K562 (cell line): ENCODE data around the gene SOCS3. TPM values are rescaled to one million over a fixed set of nuclear protein-coding genes. Genes with fewer than 3 reads are reported as not detected.

Experiments used
- CBFB ChIP-seq: sonication (generic); formaldehyde crosslinking; IDR thresholded peaks from 2 replicates; pipeline ENCODE4 v1.4.0; 2020; ENCODE audit warnings: mild to moderate bottlenecking, missing genetic modification reagents
- EWSR1 ChIP-seq: fragments of 450-650 bp; IDR thresholded peaks from 2 replicates; pipeline ENCODE4 v1.6.1; 2018; ENCODE audit warnings: borderline replicate concordance, mild to moderate bottlenecking, low read depth, moderate library complexity; ENCODE audit not compliant: partially characterized antibody
- FOSL1 ChIP-seq: fragments of 200-800 bp; sonication (Bioruptor generic); conservative IDR thresholded peaks from 2 replicates; pipeline ENCODE4 v1.6.1; 2016; ENCODE audit warnings: missing genetic modification characterization, missing compliant biosample characterization
- ID3 ChIP-seq, 2 experiments: fragments of 250-450 bp in 1 of 2; fragments of 450-650 bp in 1 of 2; sonication (Bioruptor Pico) in 1 of 2; IDR thresholded peaks; 2 replicates each; pipeline versions ENCODE4 v1.6.1 to v1.8.0; 2016 to 2021; ENCODE audit warnings: mild to moderate bottlenecking in 2 of 2, moderate library complexity in 2 of 2, missing compliant biosample characterization in 1 of 2, missing genetic modification characterization in 1 of 2
- ILF3 ChIP-seq: fragments of 450-650 bp; IDR thresholded peaks from 2 replicates; pipeline ENCODE4 v1.6.1; 2018; ENCODE audit warnings: antibody characterized with exemption, mild to moderate bottlenecking, moderate library complexity, borderline replicate concordance
- JUNB ChIP-seq: fragments of 450-650 bp; formaldehyde crosslinking; conservative IDR thresholded peaks from 2 replicates; pipeline ENCODE4 v1.4.0; 2020; ENCODE audit warnings: mild to moderate bottlenecking
- MAFG ChIP-seq: fragments of 450-650 bp; conservative IDR thresholded peaks from 2 replicates; pipeline ENCODE4 v1.6.1; 2016; ENCODE audit warnings: missing genetic modification characterization, missing compliant biosample characterization
- NR2C1 ChIP-seq, 2 experiments: fragments of 450-650 bp; IDR thresholded peaks; 2 replicates each; pipeline ENCODE4 v1.6.1; 2017; ENCODE audit warnings: mild to moderate bottlenecking in 2 of 2, antibody characterized with exemption in 1 of 2, inconsistent platforms in 1 of 2, missing compliant biosample characterization in 1 of 2, missing genetic modification characterization in 1 of 2
- PHTF2 ChIP-seq: fragments of 250-450 bp; sonication (Bioruptor Pico); IDR thresholded peaks from 2 replicates; pipeline ENCODE4 v1.5.0; 2021; ENCODE audit warnings: mild to moderate bottlenecking
- PRPF4 ChIP-seq: fragments of 200-400 bp; formaldehyde crosslinking; IDR thresholded peaks from one replicate; pipeline ENCODE4 v1.6.1; 2017; ENCODE audit warnings: low read length, low read depth, mild to moderate bottlenecking; ENCODE audit not compliant: insufficient read depth, poor library complexity, severe bottlenecking
- RAD51 ChIP-seq: fragments of 450-650 bp; IDR thresholded peaks from 2 replicates; pipeline ENCODE4 v1.7.1; 2016; ENCODE audit warnings: low read depth, mild to moderate bottlenecking, borderline replicate concordance
- RNF2 ChIP-seq: sonication (generic); IDR thresholded peaks from 2 replicates; pipeline ENCODE4 v1.6.1; 2016
- SAFB2 ChIP-seq: fragments of 200-400 bp; formaldehyde crosslinking; IDR thresholded peaks from 2 replicates; pipeline ENCODE4 v1.6.1; 2018; ENCODE audit warnings: borderline replicate concordance, low read length, low read depth, moderate library complexity; ENCODE audit not compliant: severe bottlenecking
- SMAD3 ChIP-seq: fragments of 450-650 bp; formaldehyde crosslinking; conservative IDR thresholded peaks from 2 replicates; pipeline ENCODE4 v1.4.0; 2020; ENCODE audit warnings: mild to moderate bottlenecking
- TAF1 ChIP-seq: IDR thresholded peaks from 2 replicates; pipeline ENCODE4 v1.6.1; 2011; ENCODE audit warnings: mild to moderate bottlenecking, low read length, moderate library complexity; ENCODE audit not compliant: insufficient read depth, control insufficient read depth, severe bottlenecking; ENCODE audit errors: extremely low read depth
- TCFL5 ChIP-seq: fragments of 250-450 bp; sonication (Bioruptor Pico); conservative IDR thresholded peaks from 2 replicates; pipeline ENCODE4 v1.6.1; 2021; ENCODE audit warnings: mild to moderate bottlenecking, moderate library complexity, matching md5 sums
- ZNF699 ChIP-seq: fragments of 250-450 bp; sonication (Bioruptor Pico); IDR thresholded peaks from 2 replicates; pipeline ENCODE4 v1.8.0; 2021; ENCODE audit warnings: mild to moderate bottlenecking, moderate library complexity; ENCODE audit not compliant: insufficient replicate concordance
- polyA plus RNA-seq, 8 experiments: library from polyadenylated mRNA; depleted of rRNA in 4 of 8; stranded (reverse) in 5 of 8; unstranded in 3 of 8; fragments of >200 nt; fragmentation: Nextera tagmentation in 2 of 8; fragmentation: Illumina TruSeq in 1 of 8; extraction: Ambion mirVana in 2 of 8; extraction: Trizol in 1 of 8; gene quantifications; 2 replicates each; pipeline versions ENCODE4 v1.2.1 to v1.2.3, GENCODE V29; 2011 to 2014; ENCODE audit warnings: inconsistent platforms in 1 of 8, missing spikeins in 1 of 8
- total RNA-seq, 7 experiments: library from RNA; depleted of rRNA in 6 of 7; stranded (reverse); fragments of >200 nt in 6 of 7; fragmentation: Illumina TruSeq in 2 of 7; extraction: Trizol in 2 of 7; gene quantifications; 2 replicates each; pipeline versions ENCODE4 v1.2.1 to v1.2.3, GENCODE V29; 2011 to 2021; ENCODE audit warnings: low replicate concordance in 1 of 7
- TF ChIP-seq, protein P1 (sequence below), 3 experiments: fragments of 200-800 bp in 1 of 3; sonication (Bioruptor generic) in 1 of 3; sonication (generic) in 1 of 3; formaldehyde crosslinking in 1 of 3; IDR thresholded peaks; 2 replicates each; pipeline versions ENCODE4 v1.6.1 to v1.8.0; 2016 to 2022; ENCODE audit warnings: mild to moderate bottlenecking in 2 of 3, missing compliant biosample characterization in 2 of 3, missing genetic modification characterization in 2 of 3, missing genetic modification reagents in 1 of 3
- TF ChIP-seq, protein P2 (sequence below), 2 experiments: fragments of 200-800 bp in 1 of 2; sonication (Bioruptor generic) in 1 of 2; sonication (generic) in 1 of 2; formaldehyde crosslinking in 1 of 2; IDR thresholded peaks in 1 of 2; conservative IDR thresholded peaks in 1 of 2; 2 replicates each; pipeline versions ENCODE4 v1.5.0 to v1.6.1; 2016 to 2020; ENCODE audit warnings: missing compliant biosample characterization in 1 of 2, missing genetic modification characterization in 1 of 2, missing genetic modification reagents in 1 of 2
- TF ChIP-seq, protein P3 (sequence below): sonication (generic); formaldehyde crosslinking; IDR thresholded peaks from 2 replicates; pipeline ENCODE4 v1.8.1; 2023; ENCODE audit warnings: mild to moderate bottlenecking, missing genetic modification reagents

The SOCS3 gene
- total and polyA plus RNA-seq, 9 of the 15 experiments (the other 6 are each of a cell fraction or from before 2014, with no cell fraction given): 0.56 to 38.9 (median 13.7) TPM

DNA sequence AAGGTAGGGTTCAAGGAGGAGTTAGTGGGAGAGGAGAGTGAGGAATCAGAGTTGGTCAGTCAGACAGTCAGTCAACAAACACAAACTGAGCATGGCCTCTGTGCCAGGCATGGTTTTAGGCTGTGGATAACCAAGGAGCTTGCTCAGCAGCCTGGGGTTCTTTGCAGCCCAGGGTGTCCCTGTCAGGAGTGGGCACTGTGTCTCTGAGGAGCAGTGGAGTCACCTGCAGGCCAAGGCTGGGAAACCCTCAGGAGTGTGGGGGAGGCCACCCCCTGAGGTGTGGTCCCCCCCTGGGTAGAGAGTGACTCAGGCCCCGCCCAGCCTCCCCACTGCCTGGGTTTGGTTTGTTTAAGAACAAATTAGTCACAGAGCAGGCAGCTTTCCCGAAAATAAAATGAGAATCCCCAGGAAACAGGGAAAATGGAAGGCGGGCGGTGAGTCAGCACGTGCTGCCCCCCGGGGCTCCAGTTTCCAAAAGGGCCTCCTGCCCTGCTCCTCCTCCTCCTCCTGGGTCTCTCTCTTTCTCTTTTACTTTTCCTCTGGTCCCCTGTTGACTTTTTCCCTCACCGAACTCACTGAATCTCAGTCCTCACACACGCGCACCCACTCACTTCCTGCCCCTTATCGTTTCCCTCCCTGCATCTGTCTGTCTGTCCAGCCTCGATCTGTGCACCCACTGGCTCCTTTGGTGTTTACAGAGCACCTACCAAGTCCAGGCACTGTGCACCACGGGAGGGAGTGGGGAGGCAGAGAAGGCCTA is 44.3 kb downstream of the SOCS3 start (continued):
- TF ChIP-seq, protein P1, sequence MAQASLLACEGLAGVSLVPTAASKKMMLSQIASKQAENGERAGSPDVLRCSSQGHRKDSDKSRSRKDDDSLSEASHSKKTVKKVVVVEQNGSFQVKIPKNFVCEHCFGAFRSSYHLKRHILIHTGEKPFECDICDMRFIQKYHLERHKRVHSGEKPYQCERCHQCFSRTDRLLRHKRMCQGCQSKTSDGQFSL (CRISPR knock-in tag; IDR thresholded peaks at IDR 0.05): 0 out of 2 replicates have a peak, but pooled peaks have one; percentile 42
- TF ChIP-seq, protein P1 (tag; IDR thresholded peaks at IDR 0.05): 0 out of 4 replicates have a peak, but pooled peaks of 1 of the 2 experiments have one; percentile 18
- TF ChIP-seq ZNF699 (CRISPR knock-in tag) (no peak), ID3 (CRISPR knock-in tag; IDR thresholded peaks at IDR 0.05) (no peak), ID3 (tag; IDR thresholded peaks at IDR 0.05) (0 out of 2 replicates have a peak, but pooled peaks have one; percentile 20), PHTF2 (no peak), FOSL1 (peak; percentile 86), PRPF4 (no peak), JUNB (CRISPR knock-in tag) (no peak), EWSR1 (no peak), RAD51 (0 out of 2 replicates have a peak, but pooled peaks have one; percentile 24), SMAD3 (CRISPR knock-in tag) (no peak), RNF2 (peak; percentile 30; the same call in 1 of the 2 replicates), NR2C1 (IDR thresholded peaks at IDR 0.05) (no peak), NR2C1 (tag; IDR thresholded peaks at IDR 0.05) (0 out of 2 replicates have a peak, but pooled peaks have one; percentile 34), SAFB2 (no peak), CBFB (CRISPR knock-in tag) (no peak), MAFG (no peak), TAF1 (no peak), ILF3 (no peak), TCFL5 (CRISPR knock-in tag) (no peak)
- TF ChIP-seq, protein P2, sequence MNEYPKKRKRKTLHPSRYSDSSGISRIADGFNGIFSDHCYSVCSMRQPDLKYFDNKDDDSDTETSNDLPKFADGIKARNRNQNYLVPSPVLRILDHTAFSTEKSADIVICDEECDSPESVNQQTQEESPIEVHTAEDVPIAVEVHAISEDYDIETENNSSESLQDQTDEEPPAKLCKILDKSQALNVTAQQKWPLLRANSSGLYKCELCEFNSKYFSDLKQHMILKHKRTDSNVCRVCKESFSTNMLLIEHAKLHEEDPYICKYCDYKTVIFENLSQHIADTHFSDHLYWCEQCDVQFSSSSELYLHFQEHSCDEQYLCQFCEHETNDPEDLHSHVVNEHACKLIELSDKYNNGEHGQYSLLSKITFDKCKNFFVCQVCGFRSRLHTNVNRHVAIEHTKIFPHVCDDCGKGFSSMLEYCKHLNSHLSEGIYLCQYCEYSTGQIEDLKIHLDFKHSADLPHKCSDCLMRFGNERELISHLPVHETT (CRISPR knock-in tag; conservative IDR thresholded peaks at IDR 0.05 in 1 of 2, IDR thresholded peaks at IDR 0.05 in 1 of 2): no peak
- TF ChIP-seq, protein P3, sequence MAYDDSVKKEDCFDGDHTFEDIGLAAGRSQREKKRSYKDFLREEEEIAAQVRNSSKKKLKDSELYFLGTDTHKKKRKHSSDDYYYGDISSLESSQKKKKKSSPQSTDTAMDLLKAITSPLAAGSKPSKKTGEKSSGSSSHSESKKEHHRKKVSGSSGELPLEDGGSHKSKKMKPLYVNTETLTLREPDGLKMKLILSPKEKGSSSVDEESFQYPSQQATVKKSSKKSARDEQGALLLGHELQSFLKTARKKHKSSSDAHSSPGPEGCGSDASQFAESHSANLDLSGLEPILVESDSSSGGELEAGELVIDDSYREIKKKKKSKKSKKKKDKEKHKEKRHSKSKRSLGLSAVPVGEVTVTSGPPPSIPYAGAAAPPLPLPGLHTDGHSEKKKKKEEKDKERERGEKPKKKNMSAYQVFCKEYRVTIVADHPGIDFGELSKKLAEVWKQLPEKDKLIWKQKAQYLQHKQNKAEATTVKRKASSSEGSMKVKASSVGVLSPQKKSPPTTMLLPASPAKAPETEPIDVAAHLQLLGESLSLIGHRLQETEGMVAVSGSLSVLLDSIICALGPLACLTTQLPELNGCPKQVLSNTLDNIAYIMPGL (CRISPR knock-in tag): no peak
